ENCODE data around the gene GTF2A2.

- no peak for TF ChIP-seq POLR2A (IDR thresholded peaks at IDR 0.05)
- TF ChIP-seq, protein P1, sequence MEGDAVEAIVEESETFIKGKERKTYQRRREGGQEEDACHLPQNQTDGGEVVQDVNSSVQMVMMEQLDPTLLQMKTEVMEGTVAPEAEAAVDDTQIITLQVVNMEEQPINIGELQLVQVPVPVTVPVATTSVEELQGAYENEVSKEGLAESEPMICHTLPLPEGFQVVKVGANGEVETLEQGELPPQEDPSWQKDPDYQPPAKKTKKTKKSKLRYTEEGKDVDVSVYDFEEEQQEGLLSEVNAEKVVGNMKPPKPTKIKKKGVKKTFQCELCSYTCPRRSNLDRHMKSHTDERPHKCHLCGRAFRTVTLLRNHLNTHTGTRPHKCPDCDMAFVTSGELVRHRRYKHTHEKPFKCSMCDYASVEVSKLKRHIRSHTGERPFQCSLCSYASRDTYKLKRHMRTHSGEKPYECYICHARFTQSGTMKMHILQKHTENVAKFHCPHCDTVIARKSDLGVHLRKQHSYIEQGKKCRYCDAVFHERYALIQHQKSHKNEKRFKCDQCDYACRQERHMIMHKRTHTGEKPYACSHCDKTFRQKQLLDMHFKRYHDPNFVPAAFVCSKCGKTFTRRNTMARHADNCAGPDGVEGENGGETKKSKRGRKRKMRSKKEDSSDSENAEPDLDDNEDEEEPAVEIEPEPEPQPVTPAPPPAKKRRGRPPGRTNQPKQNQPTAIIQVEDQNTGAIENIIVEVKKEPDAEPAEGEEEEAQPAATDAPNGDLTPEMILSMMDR (IDR thresholded peaks at IDR 0.05), result no peak
These were observed 21.1 kb downstream of the GTF2A2 start for GRCh38 chr15:59636184-59636583.
